HAP-1 (cell line): ENCODE results near the gene LMTK3.

ENCODE experiments used
- DNase-seq, 2 experiments: peaks; one replicate each; pipeline ENCODE4 v3.0.0-alpha.2; 2016 to 2020; ENCODE audit warnings: low spot score in 2 of 2
- H3K27me3 ChIP-seq: fragments of 250-450 bp; sonication (Bioruptor Pico); 2 replicates; pipeline ENCODE4 v1.5.1; 2020; ENCODE audit warnings: low read depth, mild to moderate bottlenecking, moderate library complexity
- H3K36me3 ChIP-seq: fragments of 250-450 bp; sonication (Bioruptor Pico); replicated peaks from 2 replicates; pipeline ENCODE4 v1.5.1; 2020; ENCODE audit warnings: mild to moderate bottlenecking
- H3K4me1 ChIP-seq: fragments of 250-450 bp; sonication (Bioruptor Pico); 2 replicates; pipeline ENCODE4 v1.5.1; 2020; ENCODE audit warnings: mild to moderate bottlenecking
- H3K4me3 ChIP-seq: fragments of 250-450 bp; sonication (Bioruptor Pico); 2 replicates; pipeline ENCODE4 v1.5.1; 2020; ENCODE audit warnings: mild to moderate bottlenecking, moderate library complexity
- H3K9me3 ChIP-seq: fragments of 250-450 bp; sonication (Bioruptor Pico); 2 replicates; pipeline ENCODE4 v1.5.1; 2020; ENCODE audit warnings: mild to moderate bottlenecking, moderate library complexity
- in situ Hi-C: fragments of 300-500 bp; cut with MboI; formaldehyde crosslinking; loops from 3 replicates; pipeline ENCODE4 v1.14.3; 2020; ENCODE audit warnings: low sequenced_read_pairs, inconsistent platforms, mixed read lengths

Gene LMTK3

GRCh38 chr19:48508729-48509411 lies 2.8 kb downstream of the LMTK3 start:
- Histone ChIP-seq H3K27me3 (no peaks in the 10 kb centered on the region), H3K36me3 (no peaks in the 10 kb centered on the region), H3K4me1 (0 out of 2 replicates have a peak, but pooled peaks cover 2% of the 10 kb centered on the region), H3K9me3 (no peaks in the 10 kb centered on the region), H3K4me3 (no peak overlapping the region)
- in situ Hi-C loops, result loop anchor here (5.0 kb wide), 1 partner anchor 78 kb away; no protein-coding TSS in a partner anchor
- DNase-seq, result no peak

GRCh38 chr19:48507911-48508439 lies 3.7 kb downstream of the LMTK3 start:
- H3K9me3 ChIP-seq, result no peaks in the 10 kb centered on the region

GRCh38 chr19:48506138-48506733 lies 5.4 kb downstream of the LMTK3 start:
- H3K36me3 ChIP-seq, result no peaks in the 10 kb centered on the region
- in situ Hi-C loops, result loop anchor here (5.0 kb wide), 1 partner anchor 81 kb away; no protein-coding TSS in a partner anchor
- no peaks in the 10 kb centered on the region for H3K9me3 ChIP-seq
- peaks cover 3% of the 10 kb centered on the region for H3K4me1 ChIP-seq
- H3K27me3 ChIP-seq, result no peaks in the 10 kb centered on the region
- H3K4me3 ChIP-seq, result no peak overlapping the region
- DNase-seq, result peak in 1 of 2 experiments; percentile 51

More at GRCh38 chr19:48507911-48508439, 3.7 kb downstream of the LMTK3 start:
- H3K27me3 ChIP-seq, result no peaks in the 10 kb centered on the region
- in situ Hi-C loops, result loop anchor here (5.0 kb wide), 1 partner anchor 79 kb away; no protein-coding TSS in a partner anchor
- H3K4me3 ChIP-seq, result no peak overlapping the region
- no peak for DNase-seq
- H3K36me3 ChIP-seq, result no peaks in the 10 kb centered on the region
- 0 out of 2 replicates have a peak, but pooled peaks cover 2% of the 10 kb centered on the region for H3K4me1 ChIP-seq

- H3K36me3 ChIP-seq, result no peaks in the 10 kb centered on the region
- no peaks in the 10 kb centered on the region for H3K9me3 ChIP-seq
- peak overlapping the region; percentile 38 for H3K4me3 ChIP-seq
- in situ Hi-C loops, result no loop called here
- H3K27me3 ChIP-seq, result no peaks in the 10 kb centered on the region
- DNase-seq, result no peak
- H3K4me1 ChIP-seq, result peaks cover 4% of the 10 kb centered on the region
Measured at GRCh38 chr19:48502350-48503018, 9.2 kb downstream of the LMTK3 start.

- peak; percentile 94 to 100 for DNase-seq
- H3K4me1 ChIP-seq, result peaks cover 4% of the 10 kb centered on the region
- in situ Hi-C loops, result no loop called here
- no peaks in the 10 kb centered on the region for H3K36me3 ChIP-seq
- no peaks in the 10 kb centered on the region for H3K9me3 ChIP-seq
- H3K27me3 ChIP-seq, result no peaks in the 10 kb centered on the region
- H3K4me3 ChIP-seq, result peak overlapping the region; percentile 38
Measured at GRCh38 chr19:48501494-48502349, 9.9 kb downstream of the LMTK3 start.

- H3K36me3 ChIP-seq, result no peaks in the 10 kb centered on the region
- in situ Hi-C loops, result no loop called here
- peaks cover 4% of the 10 kb centered on the region for H3K4me1 ChIP-seq
- H3K4me3 ChIP-seq, result peak overlapping the region; percentile 28
- DNase-seq, result no peak
- H3K9me3 ChIP-seq, result no peaks in the 10 kb centered on the region
- no peaks in the 10 kb centered on the region for H3K27me3 ChIP-seq
Measured at GRCh38 chr19:48500830-48501493, 10.7 kb downstream of the LMTK3 start.

GRCh38 chr19:48499316-48500090 lies 12.1 kb downstream of the LMTK3 start:
- in situ Hi-C loops, result no loop called here
- DNase-seq, result no peak
- Histone ChIP-seq H3K36me3 (no peaks in the 10 kb centered on the region), H3K9me3 (no peaks in the 10 kb centered on the region), H3K4me1 (peaks cover 4% of the 10 kb centered on the region), H3K4me3 (no peak overlapping the region), H3K27me3 (no peaks in the 10 kb centered on the region)

- Histone ChIP-seq H3K36me3 (no peaks in the 10 kb centered on the region), H3K27me3 (no peaks in the 10 kb centered on the region), H3K4me3 (no peak overlapping the region), H3K4me1 (peaks cover 7% of the 10 kb centered on the region), H3K9me3 (no peaks in the 10 kb centered on the region)
- in situ Hi-C loops, result no loop called here
- no peak for DNase-seq
Measured at GRCh38 chr19:48498595-48499311, 12.9 kb downstream of the LMTK3 start.

- no peak for DNase-seq
- H3K9me3 ChIP-seq, result no peaks in the 10 kb centered on the region
- no peaks in the 10 kb centered on the region for H3K27me3 ChIP-seq
- in situ Hi-C loops, result no loop called here
- no peaks in the 10 kb centered on the region for H3K36me3 ChIP-seq
- H3K4me3 ChIP-seq, result no peak overlapping the region
- H3K4me1 ChIP-seq, result peaks cover 7% of the 10 kb centered on the region
Measured at GRCh38 chr19:48497728-48498594, 13.7 kb downstream of the LMTK3 start.

GRCh38 chr19:48496959-48497727 lies 14.5 kb downstream of the LMTK3 start:
- in situ Hi-C loops, result no loop called here
- no peak for DNase-seq
- Histone ChIP-seq H3K36me3 (no peaks in the 10 kb centered on the region), H3K27me3 (no peaks in the 10 kb centered on the region), H3K9me3 (no peaks in the 10 kb centered on the region), H3K4me1 (peaks cover 11% of the 10 kb centered on the region), H3K4me3 (no peak overlapping the region)

- H3K9me3 ChIP-seq, result no peaks in the 10 kb centered on the region
- no peak overlapping the region for H3K4me3 ChIP-seq
- no peaks in the 10 kb centered on the region for H3K36me3 ChIP-seq
- peaks cover 16% of the 10 kb centered on the region for H3K4me1 ChIP-seq
- H3K27me3 ChIP-seq, result no peaks in the 10 kb centered on the region
- in situ Hi-C loops, result no loop called here
- no peak for DNase-seq
Measured at GRCh38 chr19:48495396-48495795, 16.2 kb downstream of the LMTK3 start.
